ENCODE measurements around the gene NEFH. TPM values are rescaled to one million over a fixed set of nuclear protein-coding genes. Genes with fewer than 3 reads are reported as not detected.

The NEFH gene
- total RNA-seq, 6 experiments from 2014 or later: 0.06 to 0.40 (median 0.09) TPM; not detected in 1

DNA sequence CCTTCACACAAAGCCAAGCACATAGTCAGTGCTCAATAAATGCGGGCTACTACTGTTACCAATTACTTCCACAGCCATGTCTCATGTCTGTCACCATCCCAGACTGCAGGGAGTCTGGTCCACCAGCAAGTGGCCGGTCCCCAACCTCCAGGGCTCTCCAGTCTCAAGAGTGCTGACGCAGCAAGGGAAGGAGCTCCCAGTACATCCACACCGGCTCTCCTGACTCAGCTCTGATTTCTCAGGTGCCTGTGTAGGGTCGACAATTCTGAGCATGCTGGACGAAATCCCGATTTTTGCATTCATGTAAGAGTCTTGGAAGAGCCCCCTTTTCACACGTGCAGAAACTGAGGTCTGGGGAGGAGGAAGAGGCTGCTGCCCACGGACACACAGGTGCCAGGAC, 10.3 kb upstream of the NEFH start:
- intact Hi-C loops (cut with DNase I): no loop called here
- Histone ChIP-seq H3K9me3 (no peaks in the 10 kb centered on the region), H3K4me1 (peaks cover 0 to 5% (median 0%) of the 10 kb centered on the region in 4 donors), H3K27me3 (no peaks in the 10 kb centered on the region), H3K4me3 (no peak overlapping the region), H3K27ac (no peak overlapping the region), H3K36me3 (no peaks in the 10 kb centered on the region)
- no peak for DNase-seq
- 39% methylated on average over 7 of the region's 9 CpGs for WGBS (ENCODE audit: insufficient coverage, low coverage, low lambda C conversion rate, missing lambda C conversion rate)
- no peak for ATAC-seq
- TF ChIP-seq, protein P1, sequence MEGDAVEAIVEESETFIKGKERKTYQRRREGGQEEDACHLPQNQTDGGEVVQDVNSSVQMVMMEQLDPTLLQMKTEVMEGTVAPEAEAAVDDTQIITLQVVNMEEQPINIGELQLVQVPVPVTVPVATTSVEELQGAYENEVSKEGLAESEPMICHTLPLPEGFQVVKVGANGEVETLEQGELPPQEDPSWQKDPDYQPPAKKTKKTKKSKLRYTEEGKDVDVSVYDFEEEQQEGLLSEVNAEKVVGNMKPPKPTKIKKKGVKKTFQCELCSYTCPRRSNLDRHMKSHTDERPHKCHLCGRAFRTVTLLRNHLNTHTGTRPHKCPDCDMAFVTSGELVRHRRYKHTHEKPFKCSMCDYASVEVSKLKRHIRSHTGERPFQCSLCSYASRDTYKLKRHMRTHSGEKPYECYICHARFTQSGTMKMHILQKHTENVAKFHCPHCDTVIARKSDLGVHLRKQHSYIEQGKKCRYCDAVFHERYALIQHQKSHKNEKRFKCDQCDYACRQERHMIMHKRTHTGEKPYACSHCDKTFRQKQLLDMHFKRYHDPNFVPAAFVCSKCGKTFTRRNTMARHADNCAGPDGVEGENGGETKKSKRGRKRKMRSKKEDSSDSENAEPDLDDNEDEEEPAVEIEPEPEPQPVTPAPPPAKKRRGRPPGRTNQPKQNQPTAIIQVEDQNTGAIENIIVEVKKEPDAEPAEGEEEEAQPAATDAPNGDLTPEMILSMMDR (IDR thresholded peaks at IDR 0.05): no peak
- no peak for TF ChIP-seq POLR2A (IDR thresholded peaks at IDR 0.05)

DNA sequence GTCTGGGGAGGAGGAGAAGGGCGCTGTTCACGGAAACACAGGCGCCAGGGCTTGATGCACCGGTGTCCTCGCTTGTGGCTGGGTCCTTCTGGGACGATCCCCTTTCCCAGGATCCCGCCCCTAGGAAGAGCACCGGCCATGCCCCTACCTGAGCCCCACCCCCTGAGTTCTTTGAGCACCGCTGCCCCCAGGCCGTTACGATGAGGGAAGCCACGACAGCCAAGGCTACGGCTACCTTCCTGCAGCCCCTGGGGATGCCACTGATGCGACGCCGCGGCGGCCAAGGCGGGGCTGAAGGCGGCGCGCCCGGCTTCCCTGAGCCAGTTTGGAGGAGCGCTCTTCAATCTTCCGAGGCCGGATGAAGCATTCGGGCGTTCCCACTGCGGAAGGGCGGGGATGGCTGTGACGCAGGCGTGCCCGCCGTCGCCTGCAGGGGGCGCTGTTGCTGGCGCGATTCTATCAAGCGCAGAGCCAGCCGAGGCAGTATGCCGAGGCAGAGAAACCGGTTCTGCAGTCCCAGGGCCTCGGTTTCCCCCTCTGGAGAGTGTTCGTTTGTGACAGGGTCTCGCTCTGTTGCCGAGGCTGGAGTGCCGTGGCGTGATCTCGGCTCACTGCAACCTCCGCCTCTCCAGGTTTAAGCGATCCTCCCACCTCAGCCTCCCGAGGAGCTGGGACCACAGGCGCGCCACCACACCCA, 9.7 kb upstream of the NEFH start:
- Histone ChIP-seq H3K27me3 (no peaks in the 10 kb centered on the region), H3K9me3 (no peaks in the 10 kb centered on the region), H3K36me3 (no peaks in the 10 kb centered on the region), H3K4me1 (peaks cover 0 to 5% (median 0%) of the 10 kb centered on the region in 4 donors), H3K27ac (no peak overlapping the region), H3K4me3 (peak overlapping the region in 2 of 3 donors; percentile 18 to 22)
- 29% methylated on average over 8 of the region's 54 CpGs for WGBS (ENCODE audit: insufficient coverage, low coverage, low lambda C conversion rate, missing lambda C conversion rate)
- ATAC-seq: peak; percentile 74 to 88 (median 80)
- intact Hi-C loops (cut with DNase I): no loop called here
- DNase-seq: peak in 2 of 3 donors; percentile 54
- TF ChIP-seq, protein P1 (IDR thresholded peaks at IDR 0.05): peak; percentile 78 to 84 (median 80)
- no peak for TF ChIP-seq POLR2A (IDR thresholded peaks at IDR 0.05)

DNA sequence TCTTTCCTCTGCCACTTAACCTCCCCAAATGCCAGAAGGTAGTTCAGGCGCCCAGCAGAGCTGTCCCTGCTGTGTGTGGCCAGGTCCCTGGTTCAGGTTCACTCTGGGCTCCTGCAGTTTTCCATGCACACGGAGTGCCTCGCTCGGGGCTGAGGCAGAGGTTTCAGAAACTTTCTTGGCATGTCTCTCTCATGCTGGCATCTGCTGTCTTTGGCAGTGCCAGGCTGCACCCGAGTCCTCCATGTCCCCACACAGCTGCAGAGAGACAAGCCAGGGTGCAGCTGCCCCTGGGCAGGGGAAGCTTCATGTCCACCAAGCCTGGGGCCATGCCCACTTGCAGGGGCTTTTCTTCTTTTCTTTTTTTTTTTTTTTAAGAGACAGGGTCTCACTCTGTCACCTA, 7.0 kb upstream of the NEFH start:
- intact Hi-C loops (cut with DNase I): no loop called here
- H3K4me3 ChIP-seq: no peak overlapping the region
- peaks cover 0 to 7% (median 0%) of the 10 kb centered on the region in 4 donors for H3K4me1 ChIP-seq
- no peaks in the 10 kb centered on the region for H3K36me3 ChIP-seq
- TF ChIP-seq, protein P1 (IDR thresholded peaks at IDR 0.05): no peak
- TF ChIP-seq POLR2A (IDR thresholded peaks at IDR 0.05): no peak
- ATAC-seq (no peak), DNase-seq (no peak)
- H3K27me3 ChIP-seq: no peaks in the 10 kb centered on the region
- WGBS (ENCODE audit: insufficient coverage, low coverage, low lambda C conversion rate, missing lambda C conversion rate): 14% methylated on average over 1 of the region's 5 CpGs
- H3K9me3 ChIP-seq: no peaks in the 10 kb centered on the region
- H3K27ac ChIP-seq: no peak overlapping the region

DNA sequence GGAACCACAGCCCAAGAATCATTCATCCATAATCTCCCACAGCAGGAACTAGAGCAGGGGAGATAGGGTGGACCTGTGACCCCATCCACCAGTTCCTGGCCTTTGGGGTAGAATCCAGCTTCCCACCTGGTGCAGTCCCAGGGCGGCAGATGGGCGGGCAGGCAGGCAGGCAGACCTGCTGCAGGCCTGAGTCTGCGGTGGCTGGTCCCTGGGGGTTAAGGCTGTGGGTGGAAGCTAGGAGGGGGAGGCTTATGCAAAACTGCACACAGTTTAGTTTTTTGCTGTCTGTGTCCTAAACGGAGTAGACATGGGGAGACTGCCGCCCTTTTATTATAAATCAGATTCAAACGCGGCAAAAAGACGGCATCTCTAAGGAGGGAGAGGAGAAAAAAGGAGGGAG, 4.5 kb upstream of the NEFH start:
- H3K27ac ChIP-seq: no peak overlapping the region
- no peak for TF ChIP-seq POLR2A (IDR thresholded peaks at IDR 0.05)
- TF ChIP-seq, protein P1 (IDR thresholded peaks at IDR 0.05): no peak
- H3K9me3 ChIP-seq: no peaks in the 10 kb centered on the region
- ATAC-seq (no peak), DNase-seq (no peak)
- intact Hi-C loops (cut with DNase I): no loop called here
- peaks cover 0 to 11% (median 0%) of the 10 kb centered on the region in 4 donors for H3K4me1 ChIP-seq
- no peaks in the 10 kb centered on the region for H3K36me3 ChIP-seq
- 85% methylated on average over 8 of the region's 8 CpGs for WGBS (ENCODE audit: insufficient coverage, low coverage, low lambda C conversion rate, missing lambda C conversion rate)
- H3K27me3 ChIP-seq: peaks cover 2 to 10% of the 10 kb centered on the region in 2 donors
- no peak overlapping the region for H3K4me3 ChIP-seq

All from right lobe of liver (tissue), 6 donors.